ENCODE measurements around the gene TESPA1. TPM values are rescaled to one million over a fixed set of nuclear protein-coding genes. Genes with fewer than 3 reads are reported as not detected.

The TESPA1 gene
- 1 to 10 TPM in 1 of 4 donors, under 1 TPM in 3; 0.59 to 1.1 (median 0.83) TPM for total RNA-seq
- 0.14 TPM for polyA plus RNA-seq
- long read RNA-seq, donor 1 = 0 reads
- long read RNA-seq, donor 2 = 0 reads
- long read RNA-seq, donor 3, partial matches to known transcripts = 0 of 1 reads
- long read RNA-seq, donor 3, other reads (novel, unspliced or antisense) = 1 of 1 reads
- long read RNA-seq, donor 4 = 0 reads

GRCh38 chr12:54984658-54985376 is at the start of gene TESPA1:
Gene TESPA1, minus strand, starts transcription at chr12:54984762. Its CDS starts 10,200 bp downstream, at chr12:54974562.
- ATAC-seq (peak; percentile 63 to 81), DNase-seq (peak; percentile 42 to 83 (median 70))
- intact Hi-C loops (cut with DNase I) = no loop called here
- Histone ChIP-seq H3K4me1 (ENCODE audit: control insufficient read depth, insufficient read depth, low read length) (no peaks in the 10 kb centered on the region), H3K9me3 (ENCODE audit: control insufficient read depth, low read length) (no peaks in the 10 kb centered on the region), H3K27me3 (ENCODE audit: control insufficient read depth, insufficient read depth) (no peaks in the 10 kb centered on the region), H3K27ac (ENCODE audit: low read length) (no peak within 1 kb of the TSS), H3K4me3 (ENCODE audit: low read length) (no peak within 1 kb of the TSS)
- 25% methylated on average over 12 of the region's 12 CpGs for WGBS

GRCh38 chr12:55034218-55034617 is 49.7 kb upstream of the TESPA1 start:
- Histone ChIP-seq H3K4me1 (ENCODE audit: control insufficient read depth, insufficient read depth, low read length) (no peaks in the 10 kb centered on the region), H3K9me3 (ENCODE audit: control insufficient read depth, low read length) (no peaks in the 10 kb centered on the region), H3K4me3 (ENCODE audit: low read length) (no peak overlapping the region), H3K27ac (ENCODE audit: low read length) (no peak overlapping the region), H3K27me3 (ENCODE audit: control insufficient read depth, insufficient read depth) (no peaks in the 10 kb centered on the region)
- DNase-seq (no peak), ATAC-seq (no peak)
- intact Hi-C loops (cut with DNase I) = no loop called here
- 51% methylated on average over 6 of the region's 6 CpGs for WGBS

GRCh38 chr12:55025508-55025907 is 40.9 kb upstream of the TESPA1 start:
- Histone ChIP-seq H3K27me3 (ENCODE audit: control insufficient read depth, insufficient read depth) (peaks cover 4% of the 10 kb centered on the region), H3K9me3 (ENCODE audit: control insufficient read depth, low read length) (no peaks in the 10 kb centered on the region), H3K4me1 (ENCODE audit: control insufficient read depth, insufficient read depth, low read length) (no peaks in the 10 kb centered on the region), H3K4me3 (ENCODE audit: low read length) (no peak overlapping the region), H3K27ac (ENCODE audit: low read length) (no peak overlapping the region)
- no peak for DNase-seq
- WGBS = 52% methylated on average over 2 of the region's 2 CpGs
- intact Hi-C loops (cut with DNase I) = no loop called here
- ATAC-seq = no peak

GRCh38 chr12:55024575-55024974 is 40.0 kb upstream of the TESPA1 start:
- ATAC-seq (no peak), DNase-seq (no peak)
- Histone ChIP-seq H3K4me3 (ENCODE audit: low read length) (no peak overlapping the region), H3K27me3 (ENCODE audit: control insufficient read depth, insufficient read depth) (peaks cover 4% of the 10 kb centered on the region), H3K4me1 (ENCODE audit: control insufficient read depth, insufficient read depth, low read length) (no peaks in the 10 kb centered on the region), H3K27ac (ENCODE audit: low read length) (no peak overlapping the region), H3K9me3 (ENCODE audit: control insufficient read depth, low read length) (no peaks in the 10 kb centered on the region)
- intact Hi-C loops (cut with DNase I) = no loop called here
- 70% methylated on average over 2 of the region's 2 CpGs for WGBS

GRCh38 chr12:55019784-55020183 is 35.2 kb upstream of the TESPA1 start, which contains the start of gene NEUROD4:
Gene NEUROD4, plus strand, starts transcription at chr12:55019974. Its CDS starts 6,466 bp downstream, at chr12:55026440.
- H3K9me3 ChIP-seq (ENCODE audit: control insufficient read depth, low read length) = no peaks in the 10 kb centered on the region
- peaks cover 4% of the 10 kb centered on the region for H3K27me3 ChIP-seq (ENCODE audit: control insufficient read depth, insufficient read depth)
- intact Hi-C loops (cut with DNase I) = no loop called here
- no peaks in the 10 kb centered on the region for H3K4me1 ChIP-seq (ENCODE audit: control insufficient read depth, insufficient read depth, low read length)
- DNase-seq (peak; percentile 30 to 70 (median 68)), ATAC-seq (peak; percentile 83)
- 4% methylated on average over 13 of the region's 13 CpGs for WGBS
- no peak within 1 kb of the TSS for H3K27ac ChIP-seq (ENCODE audit: low read length)
- no peak within 1 kb of the TSS for H3K4me3 ChIP-seq (ENCODE audit: low read length)

- intact Hi-C loops (cut with DNase I) = no loop called here
- ATAC-seq (no peak), DNase-seq (no peak)
- Histone ChIP-seq H3K27ac (ENCODE audit: low read length) (no peak overlapping the region), H3K4me3 (ENCODE audit: low read length) (no peak overlapping the region), H3K4me1 (ENCODE audit: control insufficient read depth, insufficient read depth, low read length) (no peaks in the 10 kb centered on the region), H3K9me3 (ENCODE audit: control insufficient read depth, low read length) (no peaks in the 10 kb centered on the region), H3K27me3 (ENCODE audit: control insufficient read depth, insufficient read depth) (no peaks in the 10 kb centered on the region)
- WGBS = 52% methylated on average over 3 of the region's 3 CpGs
These were observed 32.9 kb upstream of the TESPA1 start for GRCh38 chr12:55017416-55017925.

GRCh38 chr12:55008944-55009585 is 24.5 kb upstream of the TESPA1 start:
- intact Hi-C loops (cut with DNase I) = no loop called here
- no peak overlapping the region for H3K4me3 ChIP-seq (ENCODE audit: low read length)
- DNase-seq = no peak
- ATAC-seq = no peak
- WGBS = 43% methylated on average over 6 of the region's 6 CpGs
- H3K27ac ChIP-seq (ENCODE audit: low read length) = no peak overlapping the region
- H3K9me3 ChIP-seq (ENCODE audit: control insufficient read depth, low read length) = no peaks in the 10 kb centered on the region
- H3K27me3 ChIP-seq (ENCODE audit: control insufficient read depth, insufficient read depth) = no peaks in the 10 kb centered on the region
- no peaks in the 10 kb centered on the region for H3K4me1 ChIP-seq (ENCODE audit: control insufficient read depth, insufficient read depth, low read length)

- DNase-seq (no peak), ATAC-seq (no peak)
- no peak overlapping the region for H3K4me3 ChIP-seq (ENCODE audit: low read length)
- H3K4me1 ChIP-seq (ENCODE audit: control insufficient read depth, insufficient read depth, low read length) = no peaks in the 10 kb centered on the region
- no peak overlapping the region for H3K27ac ChIP-seq (ENCODE audit: low read length)
- WGBS = 33% methylated on average over 2 of the region's 2 CpGs
- H3K9me3 ChIP-seq (ENCODE audit: control insufficient read depth, low read length) = no peaks in the 10 kb centered on the region
- H3K27me3 ChIP-seq (ENCODE audit: control insufficient read depth, insufficient read depth) = no peaks in the 10 kb centered on the region
- intact Hi-C loops (cut with DNase I) = no loop called here
These were observed 17.8 kb upstream of the TESPA1 start for GRCh38 chr12:55002355-55002754.

- H3K4me1 ChIP-seq (ENCODE audit: control insufficient read depth, insufficient read depth, low read length) = no peaks in the 10 kb centered on the region
- H3K27me3 ChIP-seq (ENCODE audit: control insufficient read depth, insufficient read depth) = no peaks in the 10 kb centered on the region
- no peak for ATAC-seq
- H3K27ac ChIP-seq (ENCODE audit: low read length) = no peak overlapping the region
- WGBS = 59% methylated on average over 4 of the region's 4 CpGs
- H3K9me3 ChIP-seq (ENCODE audit: control insufficient read depth, low read length) = no peaks in the 10 kb centered on the region
- no peak for DNase-seq
- intact Hi-C loops (cut with DNase I) = no loop called here
- H3K4me3 ChIP-seq (ENCODE audit: low read length) = no peak overlapping the region
These were observed 16.8 kb upstream of the TESPA1 start for GRCh38 chr12:55001198-55001868.

- ATAC-seq (no peak), DNase-seq (no peak)
- WGBS = 55% methylated on average over 5 of the region's 5 CpGs
- Histone ChIP-seq H3K27ac (ENCODE audit: low read length) (no peak overlapping the region), H3K4me3 (ENCODE audit: low read length) (no peak overlapping the region), H3K4me1 (ENCODE audit: control insufficient read depth, insufficient read depth, low read length) (no peaks in the 10 kb centered on the region), H3K9me3 (ENCODE audit: control insufficient read depth, low read length) (no peaks in the 10 kb centered on the region), H3K27me3 (ENCODE audit: control insufficient read depth, insufficient read depth) (peaks cover 2% of the 10 kb centered on the region)
- intact Hi-C loops (cut with DNase I) = loop anchor here in 1 of 4 donors (10.0 kb wide), 1 partner anchor 146 kb away; no protein-coding TSS in a partner anchor
These were observed 14.5 kb upstream of the TESPA1 start for GRCh38 chr12:54998958-54999510.

All from right cardiac atrium (tissue), 5 donors.